HG03108 (cell line): ENCODE data around the gene RTP5.
"Not testable (repeated sequence)": the region's sequence is repeated elsewhere in the genome, so short reads cannot be mapped to it uniquely, and the experiment has no call there.

ENCODE experiments used
- ATAC-seq: cut with Tn5 transposase; IDR thresholded peaks from one replicate; pipeline ENCODE4 v1.9.1; 2021; ENCODE audit warnings: moderate library complexity; ENCODE audit not compliant: unreplicated experiment

The RTP5 gene

GRCh38 chr2:241922411-241922810 is 52.9 kb downstream of the RTP5 start:
- no peak for ATAC-seq

GRCh38 chr2:241922816-241923601 is 53.5 kb downstream of the RTP5 start:
- not testable (repeated sequence) for ATAC-seq
